GM19043 (cell line): ENCODE measurements around the gene ATP8B2.
"Not testable (repeated sequence)": the region's sequence is repeated elsewhere in the genome, so short reads cannot be mapped to it uniquely, and the experiment has no call there.

Experiments
- ATAC-seq: cut with Tn5 transposase; IDR thresholded peaks from one replicate; pipeline ENCODE4 v1.9.1; 2021; ENCODE audit warnings: low read depth; ENCODE audit not compliant: unreplicated experiment

The ATP8B2 gene

GRCh38 chr1:154344977-154345837 lies 19.9 kb downstream of the ATP8B2 start:
- no peak for ATAC-seq

GRCh38 chr1:154346276-154346917 lies 21.1 kb downstream of the ATP8B2 start:
- ATAC-seq, result no peak

GRCh38 chr1:154347961-154348360 lies 22.6 kb downstream of the ATP8B2 start:
- ATAC-seq, result no peak

GRCh38 chr1:154348429-154349076 lies 23.2 kb downstream of the ATP8B2 start:
- ATAC-seq, result no peak

- no peak for ATAC-seq
Measured at GRCh38 chr1:154349121-154349520, 23.8 kb downstream of the ATP8B2 start.

GRCh38 chr1:154350383-154350782 lies 25.1 kb downstream of the ATP8B2 start:
- no peak for ATAC-seq

- ATAC-seq, result no peak
Measured at GRCh38 chr1:154351363-154352068, 26.2 kb downstream of the ATP8B2 start.

GRCh38 chr1:154352245-154352580 lies 26.9 kb downstream of the ATP8B2 start:
- ATAC-seq, result no peak

GRCh38 chr1:154352581-154353459 lies 27.5 kb downstream of the ATP8B2 start:
- ATAC-seq, result no peak

- no peak for ATAC-seq
Measured at GRCh38 chr1:154353460-154353904, 28.2 kb downstream of the ATP8B2 start.

- no peak for ATAC-seq
Measured at GRCh38 chr1:154353966-154354365, 28.6 kb downstream of the ATP8B2 start.

- no peak for ATAC-seq
Measured at GRCh38 chr1:154358519-154358918, 33.2 kb downstream of the ATP8B2 start.

- ATAC-seq, result no peak
Measured at GRCh38 chr1:154360288-154360687, 35.0 kb downstream of the ATP8B2 start.

GRCh38 chr1:154360881-154361280 lies 35.6 kb downstream of the ATP8B2 start:
- not testable (repeated sequence) for ATAC-seq

GRCh38 chr1:154361357-154361756 lies 36.0 kb downstream of the ATP8B2 start:
- ATAC-seq, result no peak

- no peak for ATAC-seq
Measured at GRCh38 chr1:154371436-154371835, 46.1 kb downstream of the ATP8B2 start.

GRCh38 chr1:154373777-154374357 lies 48.5 kb downstream of the ATP8B2 start:
- not testable (repeated sequence) for ATAC-seq

- no peak for ATAC-seq
Measured at GRCh38 chr1:154379301-154379700, 54.0 kb downstream of the ATP8B2 start.

GRCh38 chr1:154384650-154385489 lies 59.5 kb downstream of the ATP8B2 start:
- ATAC-seq, result no peak
